Motor neuron (in vitro differentiated cells): Measurements from ENCODE around the gene LRMDA. TPM values are rescaled to one million over a fixed set of nuclear protein-coding genes. Genes with fewer than 3 reads are reported as not detected.
A peak's percentile ranks its signal among the peaks of the same experiment; 100 is the strongest.

Experiments
- ATAC-seq, 8 experiments: fragments of 200-7000 bp; cut with Tn5 transposase; replicated peaks in 6 of 8; 2 replicates each; pipeline ENCODE4 v1.8.0; 2021; ENCODE audit warnings: mild to moderate bottlenecking in 8 of 8, moderate library complexity in 8 of 8
- H3K27ac ChIP-seq, 2 donors: fragments of 250-450 bp; sonication (Bioruptor Pico); 2 replicates each; pipeline ENCODE4 v1.9.0; 2021; ENCODE audit warnings: antibody characterized with exemption in 2 of 2, mild to moderate bottlenecking in 2 of 2, moderate library complexity in 1 of 2
- H3K4me1 ChIP-seq, 2 donors: fragments of 250-450 bp; sonication (Bioruptor Pico); replicated peaks in 1 of 2; 2 replicates each; pipeline ENCODE4 v1.6.1; 2021; ENCODE audit warnings: antibody characterized with exemption in 2 of 2, mild to moderate bottlenecking in 2 of 2, moderate library complexity in 1 of 2
- H3K4me3 ChIP-seq, 5 donors: fragments of 250-450 bp; sonication (Bioruptor Pico); 2 replicates each; pipeline ENCODE4 v1.9.0; 2021; ENCODE audit warnings: antibody characterized with exemption in 5 of 5, mild to moderate bottlenecking in 5 of 5, moderate library complexity in 4 of 5
- WGBS, 10 experiments: fragments of 450-650 bp; shearing (Covaris generic); methylation state at CpG; one replicate each; pipeline ENCODE4 v1.0.0; 2022; 5-methylcytosine and 5-hydroxymethylcytosine counted together
- in situ Hi-C, 9 experiments: fragments of 400-800 bp; cut with MboI; loops; one replicate each; pipeline ENCODE4 v1.15.0; 2021; ENCODE audit warnings: low sequenced_read_pairs in 9 of 9, low pct_unique_long_range_greater_than_20kb in 2 of 9; ENCODE audit not compliant: unreplicated experiment in 9 of 9
- total RNA-seq, 8 experiments: library from RNA; unstranded; fragments of 300-600 nt; gene quantifications; 2 replicates each; pipeline versions ENCODE4 v1.2.3 to v1.2.4, GENCODE V29; 2022

The LRMDA gene
- total RNA-seq, 8 experiments from 2014 or later, result 0.85 to 5.4 (median 2.2) TPM; not detected in 1

DNA sequence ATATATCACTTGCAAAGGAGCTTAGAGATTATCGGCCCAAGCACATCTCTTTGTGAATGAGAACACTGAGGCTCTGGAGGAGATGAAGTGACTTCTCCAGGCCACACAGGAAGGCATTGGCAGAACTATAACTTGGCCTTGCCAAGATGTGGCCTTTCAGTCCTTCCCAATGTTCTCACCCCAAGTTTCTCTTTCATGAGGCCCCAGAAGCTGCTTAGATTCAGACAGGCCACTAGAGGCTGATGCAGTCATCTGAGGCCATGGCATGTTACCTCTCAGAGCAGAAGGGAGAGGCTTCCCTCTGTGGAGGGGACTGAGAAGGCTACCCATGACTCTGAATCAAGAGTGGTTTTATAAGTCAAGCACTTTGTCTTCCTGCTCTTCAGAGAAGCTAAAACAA is 1003.7 kb downstream of the LRMDA start:
- ATAC-seq, result peak in 2 of 8 experiments; percentile 19 to 32
- WGBS, 10 experiments, result 60 to 100% (median 83%) methylated on average over 1 of the region's 1 CpG; no CpG with 5 or more reads in 5 of the 10 experiments
- no peak overlapping the region for H3K4me3 ChIP-seq

GRCh38 chr10:76436401-76436811 is 1005.0 kb downstream of the LRMDA start:
- Histone ChIP-seq H3K4me3 (no peak overlapping the region), H3K4me1 (peaks cover 6 to 13% of the 10 kb centered on the region in 2 donors), H3K27ac (no peak overlapping the region)
- in situ Hi-C loops, result no loop called here
- ATAC-seq, result peak in 2 of 8 experiments; percentile 55 to 57
- 44 to 100% (median 81%) methylated on average over 1 to 5 of the region's 5 CpGs; no CpG with 5 or more reads in 5 of the 10 experiments for WGBS, 10 experiments

More for the DNA sequence above, 1003.7 kb downstream of the LRMDA start:
- in situ Hi-C loops, result no loop called here
- no peak overlapping the region for H3K27ac ChIP-seq
- H3K4me1 ChIP-seq, result peaks cover 13 to 16% of the 10 kb centered on the region in 2 donors

DNA sequence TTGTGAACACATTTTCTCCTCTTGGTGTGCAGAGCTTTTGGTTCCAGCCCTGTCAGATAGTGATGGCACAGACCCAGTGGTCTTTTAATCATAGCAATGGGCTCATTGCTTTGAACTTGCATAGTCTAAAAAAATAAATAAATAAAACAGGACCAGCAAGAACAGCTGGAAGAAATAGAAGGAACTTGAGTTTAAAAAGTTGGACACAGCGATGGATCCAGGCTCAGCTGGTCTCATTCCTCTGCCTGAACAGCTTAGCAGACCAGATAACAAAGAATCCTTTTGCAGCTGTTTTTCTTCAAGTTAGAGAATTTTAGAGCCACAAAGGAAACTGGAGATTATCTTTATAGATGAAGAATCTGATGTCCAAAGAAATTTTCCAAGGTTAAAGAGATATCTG is 1005.6 kb downstream of the LRMDA start:
- peaks cover 6 to 13% of the 10 kb centered on the region in 2 donors for H3K4me1 ChIP-seq
- no peak overlapping the region for H3K27ac ChIP-seq
- in situ Hi-C loops, result no loop called here
- no peak for ATAC-seq
- 75 to 100% (median 83%) methylated on average over 1 of the region's 1 CpG; no CpG with 5 or more reads in 3 of the 10 experiments for WGBS, 10 experiments
- no peak overlapping the region for H3K4me3 ChIP-seq

DNA sequence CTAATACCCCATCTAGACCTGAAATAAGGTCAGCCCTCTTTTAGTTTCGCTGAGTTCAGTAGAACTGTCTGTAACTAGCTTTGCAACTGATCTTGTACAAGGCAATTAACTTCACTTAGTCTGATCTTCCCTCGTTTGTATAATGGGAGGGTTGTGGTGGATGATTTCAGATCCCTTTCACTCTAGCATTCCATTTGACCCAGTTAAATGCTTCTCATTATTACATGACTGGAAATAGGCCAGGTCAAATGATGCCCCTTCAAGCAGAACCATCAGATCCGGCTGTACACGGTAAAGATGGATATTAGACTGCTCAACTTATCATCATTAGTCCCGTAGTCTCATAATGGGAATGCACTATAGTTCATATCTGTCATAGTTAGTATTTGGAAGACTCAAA is 1009.0 kb downstream of the LRMDA start:
- in situ Hi-C loops, result no loop called here
- ATAC-seq, result peak in 2 of 8 experiments; percentile 27 to 38
- 44 to 96% (median 83%) methylated on average over 1 to 4 of the region's 5 CpGs; no CpG with 5 or more reads in 2 of the 10 experiments for WGBS, 10 experiments
- H3K4me3 ChIP-seq, result no peak overlapping the region
- peaks cover 6% of the 10 kb centered on the region in 2 donors for H3K4me1 ChIP-seq
- no peak overlapping the region for H3K27ac ChIP-seq

- H3K27ac ChIP-seq, result no peak overlapping the region
- ATAC-seq, result no peak
- WGBS, 10 experiments, result 85 to 100% (median 96%) methylated on average over 2 to 5 of the region's 5 CpGs; no CpG with 5 or more reads in 1 of the 10 experiments
- in situ Hi-C loops, result no loop called here
- peaks cover 0 to 6% of the 10 kb centered on the region in 2 donors for H3K4me1 ChIP-seq
- H3K4me3 ChIP-seq, result no peak overlapping the region
These were observed 1010.7 kb downstream of the LRMDA start for GRCh38 chr10:76442113-76442512.

- in situ Hi-C loops, result no loop called here
These were observed 1012.8 kb downstream of the LRMDA start for GRCh38 chr10:76444034-76444800.

DNA sequence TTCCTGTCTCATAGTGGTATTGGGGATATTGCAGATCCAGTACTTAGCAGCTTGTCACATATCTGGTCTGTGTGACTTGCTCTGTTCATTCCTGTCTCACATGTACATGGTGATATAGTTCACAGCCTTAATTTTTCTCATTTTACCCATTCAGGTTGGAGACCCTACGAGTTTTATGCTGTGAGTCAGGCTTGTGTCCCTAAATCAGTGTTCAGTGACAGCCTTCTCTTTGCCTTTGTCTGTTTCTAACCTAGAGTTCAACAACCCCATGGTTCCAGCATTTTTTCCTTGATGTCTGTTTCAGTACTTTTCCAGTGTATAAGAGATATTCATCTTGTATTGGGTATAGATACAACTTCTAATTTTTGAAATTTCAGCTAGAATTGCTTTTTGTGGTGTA is 1016.2 kb downstream of the LRMDA start:
- 0 to 100% (median 62%) methylated on average over 1 of the region's 1 CpG; no CpG with 5 or more reads in 3 of the 10 experiments for WGBS, 10 experiments
- ATAC-seq, result peak in 3 of 8 experiments; percentile 16 to 65 (median 19)
- in situ Hi-C loops, result no loop called here
- no peak overlapping the region for H3K4me3 ChIP-seq
- H3K4me1 ChIP-seq, result peaks cover 0 to 2% of the 10 kb centered on the region in 2 donors
- H3K27ac ChIP-seq, result no peak overlapping the region

More at GRCh38 chr10:76444034-76444800, 1012.8 kb downstream of the LRMDA start:
- no peak overlapping the region for H3K4me3 ChIP-seq
- peak in 7 of 8 experiments; percentile 32 to 98 (median 49) for ATAC-seq
- peaks cover 0 to 5% of the 10 kb centered on the region in 2 donors for H3K4me1 ChIP-seq
- no peak overlapping the region for H3K27ac ChIP-seq
- WGBS, 10 experiments, result 20 to 87% (median 69%) methylated on average over 1 to 4 of the region's 6 CpGs; no CpG with 5 or more reads in 4 of the 10 experiments

DNA sequence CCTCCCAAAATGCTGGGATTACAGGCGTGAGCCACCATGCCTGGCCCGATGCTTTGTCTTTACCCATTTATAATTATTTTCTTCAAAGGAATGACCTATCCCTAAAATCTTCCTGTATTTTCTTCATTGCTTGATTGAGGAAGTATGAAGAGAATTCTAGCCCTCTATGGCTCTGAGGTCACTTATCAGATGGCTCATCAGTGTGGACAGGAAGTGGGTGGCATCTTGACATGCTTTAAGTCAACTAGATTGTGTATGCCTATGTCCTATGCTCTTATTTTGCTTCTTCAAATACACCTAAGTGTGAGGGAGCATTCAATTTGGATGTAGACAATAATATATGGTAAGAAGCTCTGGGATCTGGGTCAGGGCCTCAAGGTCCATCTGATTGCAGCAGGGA is 1020.5 kb downstream of the LRMDA start:
- 92% methylated on average over 2 of the region's 2 CpGs; no CpG with 5 or more reads in 9 of the 10 experiments for WGBS, 10 experiments
- Histone ChIP-seq H3K4me1 (peaks cover 0 to 2% of the 10 kb centered on the region in 2 donors), H3K4me3 (no peak overlapping the region), H3K27ac (no peak overlapping the region)
- no peak for ATAC-seq
- in situ Hi-C loops, result no loop called here

DNA sequence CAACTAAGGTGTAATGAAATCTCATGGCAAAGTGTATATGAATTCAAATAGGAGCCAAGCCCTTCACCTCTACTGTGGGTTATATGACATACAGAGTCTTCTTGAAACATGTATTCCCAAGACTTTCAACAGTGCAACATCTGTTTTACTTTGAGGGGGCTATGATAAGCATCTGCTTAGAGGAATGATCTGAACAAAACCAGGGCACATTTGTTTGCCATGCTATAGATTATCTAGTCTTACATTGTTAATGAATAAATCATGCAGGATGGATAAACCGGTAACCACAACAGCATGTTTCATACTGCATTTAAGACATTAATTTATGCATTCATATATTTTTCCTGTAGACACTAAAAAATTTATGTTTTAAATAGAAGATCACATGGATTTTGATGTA is 1021.9 kb downstream of the LRMDA start:
- 0 to 100% (median 70%) methylated on average over 1 of the region's 1 CpG; no CpG with 5 or more reads in 3 of the 10 experiments for WGBS, 10 experiments
- Histone ChIP-seq H3K4me3 (no peak overlapping the region), H3K27ac (no peak overlapping the region), H3K4me1 (no peaks in the 10 kb centered on the region)
- ATAC-seq, result peak in 1 of 8 experiments; percentile 93
- in situ Hi-C loops, result no loop called here

GRCh38 chr10:76453997-76454396 is 1022.6 kb downstream of the LRMDA start:
- Histone ChIP-seq H3K4me1 (no peaks in the 10 kb centered on the region), H3K4me3 (no peak overlapping the region), H3K27ac (no peak overlapping the region)
- in situ Hi-C loops, result no loop called here
- no peak for ATAC-seq
- WGBS, 10 experiments, result 0 to 100% (median 83%) methylated on average over 1 to 4 of the region's 4 CpGs; no CpG with 5 or more reads in 1 of the 10 experiments

GRCh38 chr10:76454506-76455140 is 1023.2 kb downstream of the LRMDA start:
- Histone ChIP-seq H3K4me3 (no peak overlapping the region), H3K27ac (no peak overlapping the region), H3K4me1 (no peaks in the 10 kb centered on the region)
- 16 to 100% (median 90%) methylated on average over 1 to 5 of the region's 5 CpGs; no CpG with 5 or more reads in 3 of the 10 experiments for WGBS, 10 experiments
- in situ Hi-C loops, result no loop called here
- peak in 2 of 8 experiments; percentile 34 to 46 for ATAC-seq

DNA sequence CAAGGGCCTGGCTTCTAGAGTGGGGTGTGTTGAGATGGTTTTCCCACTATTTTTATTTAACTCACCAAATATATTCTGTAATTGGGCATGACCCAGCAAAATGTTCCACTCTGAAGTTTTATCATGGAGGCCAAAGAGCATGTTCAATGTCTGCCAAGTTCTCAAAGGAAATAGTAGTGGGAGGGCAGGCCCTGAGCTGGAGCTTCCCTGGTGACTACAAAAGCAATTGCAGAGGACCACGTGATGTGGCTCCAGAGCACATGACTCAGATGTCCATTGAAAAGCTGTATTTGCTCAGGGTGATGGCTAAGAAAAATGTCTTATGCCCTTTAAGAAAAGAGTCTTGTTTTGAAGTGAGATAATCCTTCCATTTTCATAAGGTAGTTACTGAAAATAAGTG is 1024.8 kb downstream of the LRMDA start:
- H3K4me3 ChIP-seq, result no peak overlapping the region
- in situ Hi-C loops, result no loop called here
- H3K27ac ChIP-seq, result no peak overlapping the region
- WGBS, 10 experiments, result 33 to 100% (median 65%) methylated on average over 1 of the region's 1 CpG; no CpG with 5 or more reads in 4 of the 10 experiments
- no peak for ATAC-seq
- no peaks in the 10 kb centered on the region for H3K4me1 ChIP-seq
